ENCODE results near the gene SSMEM1.
"Not testable (repeated sequence)": the region's sequence is repeated elsewhere in the genome, so short reads cannot be mapped to it uniquely, and the experiment has no call there.

The SSMEM1 gene

DNA sequence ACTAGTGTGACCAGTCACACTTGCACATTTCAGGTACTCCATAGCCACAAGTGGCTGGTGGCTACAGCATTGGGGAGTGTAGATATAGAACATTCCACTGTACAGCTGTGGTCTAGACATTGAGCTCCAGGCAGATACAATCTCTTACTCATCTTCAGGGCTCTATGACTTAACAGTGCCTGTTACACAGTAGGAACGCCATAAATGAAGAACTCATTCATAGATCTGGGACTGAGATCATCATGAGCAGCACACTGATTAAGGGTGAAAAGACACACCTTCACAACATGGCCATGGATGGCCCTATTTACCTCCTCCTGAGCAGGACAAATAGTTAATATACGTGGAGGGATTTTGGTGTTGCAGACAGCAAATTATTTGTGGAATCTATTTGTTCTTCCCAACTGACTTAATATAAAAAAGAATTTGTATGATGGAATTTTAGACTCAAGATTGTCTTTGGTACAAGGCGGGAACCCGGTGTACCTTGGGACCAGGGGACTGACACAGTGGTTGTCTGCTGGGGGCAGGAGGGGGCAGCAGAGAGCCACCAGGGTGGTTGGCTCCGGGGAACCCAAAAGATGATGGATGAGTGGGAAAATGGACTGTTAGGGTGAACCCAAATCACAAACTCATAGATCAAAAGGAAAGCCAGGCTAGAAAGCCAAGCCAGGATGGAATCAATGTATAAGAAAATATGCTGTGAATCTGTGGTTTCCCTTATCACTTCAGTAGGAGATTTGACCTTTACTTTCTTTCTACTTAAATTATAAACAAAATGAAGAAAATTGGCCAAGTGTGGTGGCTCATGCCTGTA, 34.7 kb downstream of the SSMEM1 start:
- H3K27ac ChIP-seq: no peak overlapping the region
- no peaks in the 10 kb centered on the region for H3K27me3 ChIP-seq (replicated peaks)
- DNase-seq: peak; percentile 86
- H3K4me3 ChIP-seq (ENCODE audit: low read depth, low read length): no peak overlapping the region
- no peaks in the 10 kb centered on the region for H3K36me3 ChIP-seq (replicated peaks)
- TF ChIP-seq, protein P1, sequence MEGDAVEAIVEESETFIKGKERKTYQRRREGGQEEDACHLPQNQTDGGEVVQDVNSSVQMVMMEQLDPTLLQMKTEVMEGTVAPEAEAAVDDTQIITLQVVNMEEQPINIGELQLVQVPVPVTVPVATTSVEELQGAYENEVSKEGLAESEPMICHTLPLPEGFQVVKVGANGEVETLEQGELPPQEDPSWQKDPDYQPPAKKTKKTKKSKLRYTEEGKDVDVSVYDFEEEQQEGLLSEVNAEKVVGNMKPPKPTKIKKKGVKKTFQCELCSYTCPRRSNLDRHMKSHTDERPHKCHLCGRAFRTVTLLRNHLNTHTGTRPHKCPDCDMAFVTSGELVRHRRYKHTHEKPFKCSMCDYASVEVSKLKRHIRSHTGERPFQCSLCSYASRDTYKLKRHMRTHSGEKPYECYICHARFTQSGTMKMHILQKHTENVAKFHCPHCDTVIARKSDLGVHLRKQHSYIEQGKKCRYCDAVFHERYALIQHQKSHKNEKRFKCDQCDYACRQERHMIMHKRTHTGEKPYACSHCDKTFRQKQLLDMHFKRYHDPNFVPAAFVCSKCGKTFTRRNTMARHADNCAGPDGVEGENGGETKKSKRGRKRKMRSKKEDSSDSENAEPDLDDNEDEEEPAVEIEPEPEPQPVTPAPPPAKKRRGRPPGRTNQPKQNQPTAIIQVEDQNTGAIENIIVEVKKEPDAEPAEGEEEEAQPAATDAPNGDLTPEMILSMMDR (IDR thresholded peaks at IDR 0.05; ENCODE audit: low read depth, low read length, missing control alignments): peak; percentile 93
- in situ Hi-C loops (cut with HindIII; ENCODE audit: low pct_ligation_motif_present, low sequenced_read_pairs): no loop called here

DNA sequence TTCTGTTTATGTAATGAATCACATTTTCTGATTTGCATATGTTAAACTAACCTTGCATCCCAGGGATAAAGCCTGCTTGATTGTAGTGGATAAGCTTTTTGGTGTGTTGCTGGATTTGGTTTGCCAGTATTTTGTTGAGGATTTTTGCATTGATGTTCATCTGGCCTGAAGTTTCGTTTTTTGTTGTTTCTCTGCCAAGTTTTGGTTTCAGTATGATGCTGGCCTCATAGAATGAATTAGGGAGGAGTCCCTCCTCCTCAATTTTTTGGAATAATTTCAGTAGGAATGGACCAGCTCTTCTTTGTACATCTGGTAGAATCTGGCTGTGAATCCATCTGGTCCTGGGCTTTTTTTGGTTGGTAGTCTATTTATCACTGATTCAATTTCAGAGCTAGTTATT, 35.8 kb downstream of the SSMEM1 start:
- H3K27me3 ChIP-seq (replicated peaks); H3K27ac ChIP-seq; H3K4me3 ChIP-seq (ENCODE audit: low read depth, low read length); DNase-seq; H3K36me3 ChIP-seq (replicated peaks); in situ Hi-C loops (cut with HindIII; ENCODE audit: low pct_ligation_motif_present, low sequenced_read_pairs): not testable (repeated sequence)

DNA sequence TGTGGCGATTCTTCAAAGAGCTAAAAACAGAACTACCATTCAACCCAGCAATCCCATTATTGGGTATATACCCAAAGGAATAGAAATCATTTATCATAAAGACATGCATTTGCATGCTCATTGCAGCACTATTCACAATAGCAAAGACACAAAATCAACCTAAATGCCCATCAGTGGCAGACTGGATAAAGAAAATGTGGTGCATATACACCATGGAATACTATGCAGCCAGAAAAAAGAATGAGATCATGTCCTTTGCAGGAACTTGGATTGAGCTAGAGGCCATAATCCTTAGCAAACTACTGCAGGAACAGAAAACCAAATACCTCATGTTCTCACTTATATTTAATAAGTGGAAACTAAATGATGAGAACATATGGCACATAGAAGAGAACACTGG, 38.8 kb downstream of the SSMEM1 start:
- H3K27me3 ChIP-seq (replicated peaks); H3K27ac ChIP-seq; DNase-seq; H3K4me3 ChIP-seq (ENCODE audit: low read depth, low read length); in situ Hi-C loops (cut with HindIII; ENCODE audit: low pct_ligation_motif_present, low sequenced_read_pairs); H3K36me3 ChIP-seq (replicated peaks): not testable (repeated sequence)

DNA sequence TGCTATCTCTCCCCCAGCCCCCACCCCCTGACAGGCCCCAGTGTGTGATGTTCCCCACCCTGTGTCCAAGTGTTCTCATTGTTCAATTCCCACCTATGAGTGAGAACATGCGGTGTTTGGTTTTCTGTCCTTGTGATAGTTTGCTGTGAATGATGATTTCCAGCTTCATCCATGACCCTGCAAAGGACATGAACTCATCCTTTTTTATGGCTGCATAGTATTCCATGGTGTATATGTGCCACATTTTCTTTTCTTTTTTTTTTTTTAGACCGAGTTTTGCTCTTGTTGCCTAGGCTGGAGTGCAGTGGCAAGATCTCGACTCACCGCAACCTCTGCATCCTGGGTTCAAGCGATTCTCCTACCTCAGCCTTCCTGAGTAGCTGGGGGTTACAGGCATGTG, 41.2 kb downstream of the SSMEM1 start:
- H3K36me3 ChIP-seq (replicated peaks); H3K27me3 ChIP-seq (replicated peaks); DNase-seq; H3K27ac ChIP-seq; H3K4me3 ChIP-seq (ENCODE audit: low read depth, low read length); in situ Hi-C loops (cut with HindIII; ENCODE audit: low pct_ligation_motif_present, low sequenced_read_pairs): not testable (repeated sequence)

DNA sequence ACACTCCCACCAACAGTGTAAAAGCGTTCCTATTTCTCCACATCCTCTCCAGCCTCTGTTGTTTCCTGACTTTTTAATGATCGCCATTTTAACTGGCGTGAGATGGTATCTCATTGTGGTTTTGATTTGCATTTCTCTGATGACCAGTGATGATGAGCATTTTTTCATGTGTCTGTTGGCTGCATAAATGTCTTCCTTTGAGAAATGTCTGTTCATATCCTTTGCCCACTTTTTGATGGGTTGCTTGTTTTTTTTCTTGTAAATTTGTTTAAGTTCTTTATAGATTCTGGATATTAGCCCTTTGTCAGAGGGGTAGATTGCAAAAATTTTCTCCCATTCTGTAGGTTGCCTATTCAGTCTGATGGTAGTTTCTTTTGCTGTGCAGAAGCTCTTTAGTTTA, 42.0 kb downstream of the SSMEM1 start:
- DNase-seq; H3K4me3 ChIP-seq (ENCODE audit: low read depth, low read length); H3K36me3 ChIP-seq (replicated peaks); in situ Hi-C loops (cut with HindIII; ENCODE audit: low pct_ligation_motif_present, low sequenced_read_pairs); H3K27ac ChIP-seq; H3K27me3 ChIP-seq (replicated peaks): not testable (repeated sequence)

DNA sequence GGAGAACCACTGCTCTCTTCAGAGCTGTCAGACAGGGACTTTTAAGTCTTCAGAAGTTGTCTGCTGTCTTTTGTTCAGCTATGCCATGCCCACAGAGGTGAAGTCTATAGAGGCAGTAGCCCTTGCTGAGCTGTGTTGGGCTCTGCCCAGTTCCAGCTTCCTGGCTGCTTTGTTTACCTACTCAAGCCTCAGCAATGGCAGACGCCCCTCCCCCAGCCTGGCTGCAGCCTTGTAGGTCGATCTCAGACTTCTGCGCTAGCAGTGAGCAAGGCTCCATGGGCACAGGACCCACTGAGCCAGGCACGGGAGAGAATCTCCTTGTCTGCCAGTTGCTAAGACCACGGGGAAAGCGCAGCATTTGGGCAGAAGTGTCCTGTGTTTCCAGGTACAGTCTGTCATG, 46.9 kb downstream of the SSMEM1 start:
- TF ChIP-seq, protein P1 (IDR thresholded peaks at IDR 0.05; ENCODE audit: low read depth, low read length, missing control alignments): no peak
- Histone ChIP-seq H3K4me3 (ENCODE audit: low read depth, low read length) (no peak overlapping the region), H3K36me3 (replicated peaks) (no peaks in the 10 kb centered on the region), H3K27ac (no peak overlapping the region), H3K27me3 (replicated peaks) (no peaks in the 10 kb centered on the region)
- DNase-seq: no peak
- in situ Hi-C loops (cut with HindIII; ENCODE audit: low pct_ligation_motif_present, low sequenced_read_pairs): no loop called here

DNA sequence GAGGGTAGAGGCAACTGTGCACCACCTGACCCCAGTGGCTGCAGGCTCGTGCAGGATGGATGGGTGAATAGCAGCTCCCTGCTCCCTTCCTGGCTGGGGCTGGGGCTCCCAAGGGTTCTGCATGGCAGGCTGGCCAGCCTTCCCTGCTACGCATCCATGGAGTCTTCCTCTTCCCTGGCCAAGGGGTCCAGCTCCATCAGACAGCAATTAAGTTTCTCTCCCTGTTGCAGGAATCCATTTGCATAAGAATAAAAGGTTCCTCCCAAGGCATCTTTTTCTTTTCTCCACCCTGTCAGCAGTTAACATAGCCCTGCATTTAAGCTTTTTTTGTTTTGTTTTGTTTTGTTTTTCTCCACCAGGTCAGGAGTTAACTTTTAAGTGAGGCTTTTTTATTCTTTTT, 49.0 kb downstream of the SSMEM1 start:
- in situ Hi-C loops (cut with HindIII; ENCODE audit: low pct_ligation_motif_present, low sequenced_read_pairs): no loop called here
- Histone ChIP-seq H3K4me3 (ENCODE audit: low read depth, low read length) (no peak overlapping the region), H3K27me3 (replicated peaks) (no peaks in the 10 kb centered on the region), H3K36me3 (replicated peaks) (no peaks in the 10 kb centered on the region), H3K27ac (no peak overlapping the region)
- no peak for DNase-seq
- TF ChIP-seq, protein P1 (IDR thresholded peaks at IDR 0.05; ENCODE audit: low read depth, low read length, missing control alignments): no peak

DNA sequence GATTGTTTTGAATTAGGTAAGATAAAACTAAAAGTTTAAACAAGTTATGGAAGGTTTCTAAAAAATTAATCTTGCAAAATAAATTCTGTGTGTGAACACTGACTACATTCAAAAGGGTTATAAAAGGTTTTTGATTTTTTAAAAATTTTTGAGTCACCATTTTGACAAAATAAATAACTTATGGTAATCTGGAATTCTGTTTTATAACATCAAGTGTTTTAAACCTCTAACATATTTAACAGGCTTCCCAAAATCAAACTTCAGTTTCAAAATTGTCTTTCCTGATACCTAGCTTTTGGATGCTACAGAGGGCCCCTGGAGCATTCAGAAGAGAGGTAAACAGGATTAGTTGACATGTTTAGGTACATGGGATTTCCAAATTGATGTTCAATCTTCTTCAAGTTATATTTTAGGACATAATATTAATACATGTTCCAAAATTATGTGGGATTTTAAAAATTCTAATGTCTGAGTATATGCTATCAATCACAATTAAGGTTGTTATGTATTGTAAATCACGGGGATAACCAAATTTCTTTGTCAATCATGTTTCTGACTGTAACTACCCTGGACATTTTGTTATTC, 50.9 kb downstream of the SSMEM1 start:
- in situ Hi-C loops (cut with HindIII; ENCODE audit: low pct_ligation_motif_present, low sequenced_read_pairs): no loop called here
- TF ChIP-seq, protein P1 (IDR thresholded peaks at IDR 0.05; ENCODE audit: low read depth, low read length, missing control alignments): no peak
- no peak for DNase-seq
- no peak overlapping the region for H3K4me3 ChIP-seq (ENCODE audit: low read depth, low read length)
- no peaks in the 10 kb centered on the region for H3K27me3 ChIP-seq (replicated peaks)
- H3K27ac ChIP-seq: no peak overlapping the region
- no peaks in the 10 kb centered on the region for H3K36me3 ChIP-seq (replicated peaks)
